GM19397 (cell line): ENCODE measurements around the gene ZNF135.

Experiments used
- ATAC-seq: cut with Tn5 transposase; IDR thresholded peaks from one replicate; pipeline ENCODE4 v1.9.1; 2021; ENCODE audit warnings: mild to moderate bottlenecking, moderate library complexity; ENCODE audit not compliant: unreplicated experiment

ZNF135 gene

GRCh38 chr19:58059003-58059670 lies at the start of gene ZNF135:
Gene ZNF135 (plus strand): TSS chr19:58059282. CDS start chr19:58060003, 721 bp downstream.
- no peak for ATAC-seq

GRCh38 chr19:58009301-58009665 lies 49.8 kb upstream of the ZNF135 start:
- ATAC-seq: no peak

GRCh38 chr19:58009666-58010301 lies 49.3 kb upstream of the ZNF135 start:
- ATAC-seq: peak; percentile 85

- no peak for ATAC-seq
Observed at GRCh38 chr19:58010507-58010906, 48.6 kb upstream of the ZNF135 start.

- no peak for ATAC-seq
Observed at GRCh38 chr19:58014141-58014540, 44.9 kb upstream of the ZNF135 start.

GRCh38 chr19:58020129-58020528 lies 39.0 kb upstream of the ZNF135 start:
- no peak for ATAC-seq

- no peak for ATAC-seq
Observed at GRCh38 chr19:58021541-58022282, 37.4 kb upstream of the ZNF135 start.

- no peak for ATAC-seq
Observed at GRCh38 chr19:58022283-58022660, 36.8 kb upstream of the ZNF135 start.

GRCh38 chr19:58024661-58025060 lies 34.4 kb upstream of the ZNF135 start:
- no peak for ATAC-seq

GRCh38 chr19:58033741-58034476 lies 25.2 kb upstream of the ZNF135 start, which contains the start of gene ZSCAN1:
Gene ZSCAN1 (plus strand): TSS chr19:58034025. CDS start chr19:58037837, 3,812 bp downstream.
- no peak for ATAC-seq

GRCh38 chr19:58034477-58034793 lies 24.6 kb upstream of the ZNF135 start:
- no peak for ATAC-seq

GRCh38 chr19:58035863-58036262 lies 23.2 kb upstream of the ZNF135 start:
- no peak for ATAC-seq

GRCh38 chr19:58037927-58038687 lies 21.0 kb upstream of the ZNF135 start:
- no peak for ATAC-seq

GRCh38 chr19:58038688-58039204 lies 20.3 kb upstream of the ZNF135 start:
- ATAC-seq: no peak

GRCh38 chr19:58040751-58041525 lies 18.1 kb upstream of the ZNF135 start:
- no peak for ATAC-seq

- ATAC-seq: no peak
Observed at GRCh38 chr19:58042495-58043340, 16.4 kb upstream of the ZNF135 start.

GRCh38 chr19:58044391-58044790 lies 14.7 kb upstream of the ZNF135 start:
- no peak for ATAC-seq

GRCh38 chr19:58044886-58045285 lies 14.2 kb upstream of the ZNF135 start:
- no peak for ATAC-seq
